H1 (cell line): ENCODE data around the gene SHMT2. TPM values are rescaled to one million over a fixed set of nuclear protein-coding genes. Genes with fewer than 3 reads are reported as not detected.

Experiments used
- BRCA1 ChIP-seq: IDR thresholded peaks from 2 replicates; pipeline ENCODE4 v1.6.1; 2012; ENCODE audit warnings: low read depth, low read length, improper control_type of control experiment
- CHD1 ChIP-seq: IDR thresholded peaks from 2 replicates; pipeline ENCODE4 v1.6.1; 2012; ENCODE audit warnings: low read depth, low read length, improper control_type of control experiment
- CREB1 ChIP-seq: IDR thresholded peaks from 2 replicates; pipeline ENCODE4 v1.6.1; 2012; ENCODE audit warnings: inconsistent platforms
- EP300 ChIP-seq, 2 experiments: IDR thresholded peaks; 1 replicate in 1 of 2; 2 replicates in 1 of 2; pipeline ENCODE4 v1.6.1; 2011 to 2012; ENCODE audit warnings: low read depth in 2 of 2, low read length in 2 of 2, mild to moderate bottlenecking in 2 of 2, borderline replicate concordance in 1 of 2, inconsistent platforms in 1 of 2, moderate library complexity in 1 of 2
- JUND ChIP-seq: IDR thresholded peaks from 2 replicates; pipeline ENCODE4 v1.6.1; 2011; ENCODE audit warnings: mild to moderate bottlenecking, improper control_type of control experiment, low read length
- KDM4A ChIP-seq: IDR thresholded peaks from one replicate; pipeline ENCODE4 v1.7.1; 2012; ENCODE audit warnings: low read depth, mild to moderate bottlenecking, moderate library complexity, low read length, inconsistent platforms; ENCODE audit not compliant: severe bottlenecking
- NANOG ChIP-seq: IDR thresholded peaks from 2 replicates; pipeline ENCODE4 v1.6.1; 2011; ENCODE audit warnings: low read length, low read depth, mild to moderate bottlenecking, inconsistent platforms; ENCODE audit not compliant: insufficient read depth, poor library complexity, severe bottlenecking
- NRF1 ChIP-seq: IDR thresholded peaks from 2 replicates; pipeline ENCODE4 v1.6.1; 2011; ENCODE audit warnings: mild to moderate bottlenecking, low read depth, low read length, improper control_type of control experiment
- PHF8 ChIP-seq: fragments of 200-600 bp; sonication (generic); conservative IDR thresholded peaks from 2 replicates; pipeline ENCODE4 v1.7.1; 2012; ENCODE audit warnings: low read depth, mild to moderate bottlenecking, inconsistent platforms, low read length, moderate library complexity
- RAD21 ChIP-seq, 2 experiments: IDR thresholded peaks in 1 of 2; conservative IDR thresholded peaks in 1 of 2; 2 replicates each; pipeline ENCODE4 v1.6.1; 2011; ENCODE audit warnings: low read depth in 2 of 2, low read length in 2 of 2, improper control_type of control experiment in 1 of 2, inconsistent platforms in 1 of 2, mild to moderate bottlenecking in 1 of 2, moderate library complexity in 1 of 2
- RBBP5 ChIP-seq: IDR thresholded peaks from 2 replicates; pipeline ENCODE4 v1.7.1; 2012; ENCODE audit warnings: low read depth, mild to moderate bottlenecking, inconsistent platforms, low read length, moderate library complexity, borderline replicate concordance
- SIRT6 ChIP-seq: IDR thresholded peaks from one replicate; pipeline ENCODE4 v1.7.1; 2012; ENCODE audit warnings: low read length, inconsistent platforms
- TAF7 ChIP-seq: optimal IDR thresholded peaks from 2 replicates; pipeline ENCODE3; 2011; ENCODE audit warnings: low read depth, mild to moderate bottlenecking, inconsistent platforms, low read length, moderate library complexity, borderline replicate concordance
- TCF12 ChIP-seq: IDR thresholded peaks from 2 replicates; pipeline ENCODE4 v1.6.1; 2011; ENCODE audit warnings: low read depth, mild to moderate bottlenecking, low read length
- polyA plus RNA-seq, 7 experiments: library from polyadenylated mRNA; depleted of rRNA in 3 of 7; stranded (reverse) in 5 of 7; unstranded in 2 of 7; fragments of >200 nt in 5 of 7; fragments of 200-250 nt in 2 of 7; gene quantifications; 1 replicate in 5 of 7; 2 replicates in 1 of 7; 4 replicates in 1 of 7; pipeline versions ENCODE4 v1.2.1 to v1.2.3, GENCODE V29; 2011 to 2013; ENCODE audit warnings: missing spikeins in 2 of 7, mixed read lengths in 2 of 7
- total RNA-seq: library from RNA; stranded (reverse); fragmentation: NEBNext Ultra II Directional; extraction: Animal tissue kit (Norgen Biotek cat#: 25700); gene quantifications from 2 replicates; pipeline ENCODE4 v1.2.1, GENCODE V29; 2021

SHMT2 gene
- total and polyA plus RNA-seq, 2 of the 8 experiments (the other 6 are each of a cell fraction or from before 2014, with no cell fraction given) = 274 to 520 TPM

- TF ChIP-seq EP300 (IDR thresholded peaks at IDR 0.05; ENCODE audit: borderline replicate concordance in 1 of 2, low read depth in 2 of 2, low read length in 2 of 2) = no peak; a peak in 1 of 3 replicates
- TF ChIP-seq KDM4A = no peak
- TF ChIP-seq RBBP5 = no peak
- TF ChIP-seq TAF7 = no peak
- no peak for TF ChIP-seq NRF1
- TF ChIP-seq PHF8 = no peak
- 0 out of 2 replicates have a peak, but pooled peaks have one; percentile 54 for TF ChIP-seq CREB1
- TF ChIP-seq JUND = no peak
- peak; percentile 54 to 67 for TF ChIP-seq RAD21 (IDR thresholded peaks at IDR 0.05 in 1 of 2, conservative IDR thresholded peaks at IDR 0.05 in 1 of 2; ENCODE audit: low read depth in 2 of 2, low read length in 2 of 2)
- TF ChIP-seq BRCA1 = no peak
- TF ChIP-seq TCF12 = 0 out of 2 replicates have a peak, but pooled peaks have one; percentile 56
- TF ChIP-seq NANOG = no peak
- TF ChIP-seq CHD1 = no peak
- TF ChIP-seq SIRT6 = no peak
These were observed 15.1 kb upstream of the SHMT2 start (continued) for GRCh38 chr12:57214398-57214781.
